NK-92 (cell line): ENCODE data around the gene CDH4.

ENCODE experiments used
- DNase-seq: peaks from one replicate; lab custom pipeline; 2025; ENCODE audit not compliant: unreplicated experiment; lab: John Stamatoyannopoulos, UW

Gene CDH4

GRCh38 chr20:61620174-61620573, 368.1 kb downstream of the CDH4 start:
- DNase-seq, result no peak

- no peak for DNase-seq
Measured at GRCh38 chr20:61621035-61621730, 369.1 kb downstream of the CDH4 start.

- DNase-seq, result no peak
Measured at GRCh38 chr20:61621852-61622251, 369.8 kb downstream of the CDH4 start.

- no peak for DNase-seq
Measured at GRCh38 chr20:61623451-61623850, 371.4 kb downstream of the CDH4 start.

- no peak for DNase-seq
Measured at GRCh38 chr20:61625246-61625645, 373.2 kb downstream of the CDH4 start.

GRCh38 chr20:61626412-61626811, 374.4 kb downstream of the CDH4 start:
- no peak for DNase-seq

- no peak for DNase-seq
Measured at GRCh38 chr20:61627791-61628415, 375.8 kb downstream of the CDH4 start.

GRCh38 chr20:61628480-61628879, 376.4 kb downstream of the CDH4 start:
- no peak for DNase-seq

- DNase-seq, result no peak
Measured at GRCh38 chr20:61628901-61629601, 377.0 kb downstream of the CDH4 start.

- no peak for DNase-seq
Measured at GRCh38 chr20:61629602-61630390, 377.7 kb downstream of the CDH4 start.

- no peak for DNase-seq
Measured at GRCh38 chr20:61630391-61630650, 378.3 kb downstream of the CDH4 start.

- DNase-seq, result no peak
Measured at GRCh38 chr20:61630816-61631215, 378.8 kb downstream of the CDH4 start.

- DNase-seq, result no peak
Measured at GRCh38 chr20:61631751-61632150, 379.7 kb downstream of the CDH4 start.

- no peak for DNase-seq
Measured at GRCh38 chr20:61633004-61633403, 380.9 kb downstream of the CDH4 start.

- DNase-seq, result no peak
Measured at GRCh38 chr20:61634376-61635145, 382.5 kb downstream of the CDH4 start.

- DNase-seq, result no peak
Measured at GRCh38 chr20:61635721-61636455, 383.8 kb downstream of the CDH4 start.

GRCh38 chr20:61636531-61637116, 384.6 kb downstream of the CDH4 start:
- no peak for DNase-seq

- no peak for DNase-seq
Measured at GRCh38 chr20:61638802-61639585, 386.9 kb downstream of the CDH4 start.
